ENCODE results near the gene PPP1R14D.

Gene PPP1R14D

DNA sequence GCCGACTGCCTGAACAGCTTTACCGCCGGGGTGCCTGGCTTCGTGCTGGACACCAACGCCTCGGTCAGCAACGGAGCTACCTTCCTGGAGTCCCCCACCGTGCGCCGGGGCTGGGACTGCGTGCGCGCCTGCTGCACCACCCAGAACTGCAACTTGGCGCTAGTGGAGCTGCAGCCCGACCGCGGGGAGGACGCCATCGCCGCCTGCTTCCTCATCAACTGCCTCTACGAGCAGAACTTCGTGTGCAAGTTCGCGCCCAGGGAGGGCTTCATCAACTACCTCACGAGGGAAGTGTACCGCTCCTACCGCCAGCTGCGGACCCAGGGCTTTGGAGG, 16.2 kb upstream of the PPP1R14D start:
- no peak for DNase-seq (ENCODE audit: low read depth)
- no peak overlapping the region for H3K4me3 ChIP-seq (ENCODE audit: control insufficient read depth, low read depth, low read length)
- TF ChIP-seq, protein P1, sequence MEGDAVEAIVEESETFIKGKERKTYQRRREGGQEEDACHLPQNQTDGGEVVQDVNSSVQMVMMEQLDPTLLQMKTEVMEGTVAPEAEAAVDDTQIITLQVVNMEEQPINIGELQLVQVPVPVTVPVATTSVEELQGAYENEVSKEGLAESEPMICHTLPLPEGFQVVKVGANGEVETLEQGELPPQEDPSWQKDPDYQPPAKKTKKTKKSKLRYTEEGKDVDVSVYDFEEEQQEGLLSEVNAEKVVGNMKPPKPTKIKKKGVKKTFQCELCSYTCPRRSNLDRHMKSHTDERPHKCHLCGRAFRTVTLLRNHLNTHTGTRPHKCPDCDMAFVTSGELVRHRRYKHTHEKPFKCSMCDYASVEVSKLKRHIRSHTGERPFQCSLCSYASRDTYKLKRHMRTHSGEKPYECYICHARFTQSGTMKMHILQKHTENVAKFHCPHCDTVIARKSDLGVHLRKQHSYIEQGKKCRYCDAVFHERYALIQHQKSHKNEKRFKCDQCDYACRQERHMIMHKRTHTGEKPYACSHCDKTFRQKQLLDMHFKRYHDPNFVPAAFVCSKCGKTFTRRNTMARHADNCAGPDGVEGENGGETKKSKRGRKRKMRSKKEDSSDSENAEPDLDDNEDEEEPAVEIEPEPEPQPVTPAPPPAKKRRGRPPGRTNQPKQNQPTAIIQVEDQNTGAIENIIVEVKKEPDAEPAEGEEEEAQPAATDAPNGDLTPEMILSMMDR (conservative IDR thresholded peaks at IDR 0.05; ENCODE audit: control insufficient read depth, insufficient read depth, low read depth, low read length) = no peak

DNA sequence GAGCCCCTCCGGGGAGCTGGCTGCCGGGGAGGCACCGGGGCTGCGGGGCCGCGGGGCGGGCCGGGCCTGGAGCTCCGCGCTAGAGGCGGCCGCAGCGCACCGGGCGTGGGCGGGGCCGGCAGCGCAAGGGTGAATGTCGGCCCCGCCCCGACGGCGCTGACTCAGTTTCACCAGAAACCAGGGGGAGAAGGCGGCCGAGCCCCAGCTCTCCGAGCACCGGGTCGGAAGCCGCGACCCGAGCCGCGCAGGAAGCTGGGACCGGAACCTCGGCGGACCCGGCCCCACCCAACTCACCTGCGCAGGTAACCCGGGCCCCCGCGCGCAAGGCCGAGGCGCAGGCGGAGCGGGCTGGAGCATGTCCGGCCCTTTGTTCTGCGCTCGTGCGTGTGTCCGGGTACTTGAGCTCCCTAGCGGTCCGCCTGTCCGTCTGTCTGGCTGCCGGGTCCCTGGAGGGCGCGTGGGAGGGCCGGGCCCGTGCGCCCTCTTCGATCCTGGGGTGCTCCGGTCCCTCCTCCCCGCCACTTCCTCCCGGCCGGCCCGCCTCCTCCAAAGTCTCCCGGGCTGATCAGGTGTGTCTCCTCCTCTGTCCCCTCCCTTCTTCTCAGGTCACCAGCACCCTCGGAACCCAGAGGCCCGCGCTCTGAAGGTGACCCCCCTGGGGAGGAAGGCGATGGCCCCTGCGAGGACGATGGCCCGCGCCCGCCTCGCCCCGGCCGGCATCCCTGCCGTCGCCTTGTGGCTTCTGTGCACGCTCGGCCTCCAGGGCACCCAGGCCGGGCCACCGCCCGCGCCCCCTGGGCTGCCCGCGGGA, 15.6 kb upstream of the PPP1R14D start, which contains the start of gene SPINT1:
SPINT1 (plus strand) TSS at position 164 of the 811 bp plus-strand sequence; CDS start at position 671, 507 bp downstream.
- H3K4me3 ChIP-seq (ENCODE audit: control insufficient read depth, low read depth, low read length) = no peak within 1 kb of the TSS
- no peak for DNase-seq (ENCODE audit: low read depth)
- TF ChIP-seq, protein P1 (conservative IDR thresholded peaks at IDR 0.05; ENCODE audit: control insufficient read depth, insufficient read depth, low read depth, low read length) = no peak

DNA sequence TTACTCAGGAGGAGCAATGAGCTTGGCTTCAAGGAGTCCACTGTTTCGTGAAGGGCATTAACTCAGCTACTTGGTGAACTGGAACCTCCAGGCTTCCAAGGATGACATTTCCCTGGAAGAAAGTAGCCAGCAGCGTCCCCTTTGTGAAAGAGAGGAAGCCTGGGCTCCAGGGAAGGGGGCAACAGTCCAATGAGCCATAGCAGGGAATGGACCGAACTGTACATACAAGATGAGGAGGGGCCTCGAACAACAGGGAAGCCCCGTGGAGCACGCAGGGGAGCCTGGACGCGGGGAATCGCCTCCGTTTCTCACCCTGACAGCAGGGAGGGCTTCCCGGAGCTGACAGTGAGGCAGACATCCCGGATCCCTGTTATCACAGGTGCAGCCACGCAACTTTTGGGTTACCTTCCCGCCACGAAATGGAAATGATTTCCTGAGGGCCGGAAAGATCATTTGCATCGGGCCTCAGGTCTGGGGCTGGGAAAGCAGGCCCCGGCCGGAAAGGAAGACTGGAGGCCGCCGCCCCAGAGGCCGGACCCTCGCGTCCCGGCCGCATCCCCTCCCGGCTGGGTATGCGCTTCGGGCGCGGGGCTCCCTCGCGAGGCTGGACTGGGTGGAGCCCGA, 14.9 kb upstream of the PPP1R14D start:
- TF ChIP-seq, protein P1 (conservative IDR thresholded peaks at IDR 0.05; ENCODE audit: control insufficient read depth, insufficient read depth, low read depth, low read length) = no peak
- DNase-seq (ENCODE audit: low read depth) = no peak
- no peak overlapping the region for H3K4me3 ChIP-seq (ENCODE audit: control insufficient read depth, low read depth, low read length)

DNA sequence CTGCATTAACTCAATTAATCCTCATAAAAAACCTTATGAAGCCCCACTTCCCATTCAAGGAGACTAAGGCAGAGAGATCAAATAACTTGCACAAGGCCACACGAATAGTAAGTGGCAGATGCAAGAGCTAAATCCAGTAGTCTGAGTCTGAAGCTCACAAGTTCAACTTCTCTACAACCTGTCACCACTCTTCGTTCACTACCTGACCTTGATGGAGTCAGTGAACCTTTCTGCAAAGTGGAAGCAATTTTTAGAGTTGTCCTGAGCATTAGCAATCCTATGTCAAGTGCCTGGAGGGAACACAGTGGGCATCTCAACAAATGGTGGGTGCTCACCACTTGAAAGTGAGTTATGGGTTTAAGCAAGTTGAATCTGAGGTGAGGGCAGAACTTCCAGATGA, 13.2 kb upstream of the PPP1R14D start:
- no peak for DNase-seq (ENCODE audit: low read depth)
- TF ChIP-seq, protein P1 (conservative IDR thresholded peaks at IDR 0.05; ENCODE audit: control insufficient read depth, insufficient read depth, low read depth, low read length) = no peak
- H3K4me3 ChIP-seq (ENCODE audit: control insufficient read depth, low read depth, low read length) = no peak overlapping the region

DNA sequence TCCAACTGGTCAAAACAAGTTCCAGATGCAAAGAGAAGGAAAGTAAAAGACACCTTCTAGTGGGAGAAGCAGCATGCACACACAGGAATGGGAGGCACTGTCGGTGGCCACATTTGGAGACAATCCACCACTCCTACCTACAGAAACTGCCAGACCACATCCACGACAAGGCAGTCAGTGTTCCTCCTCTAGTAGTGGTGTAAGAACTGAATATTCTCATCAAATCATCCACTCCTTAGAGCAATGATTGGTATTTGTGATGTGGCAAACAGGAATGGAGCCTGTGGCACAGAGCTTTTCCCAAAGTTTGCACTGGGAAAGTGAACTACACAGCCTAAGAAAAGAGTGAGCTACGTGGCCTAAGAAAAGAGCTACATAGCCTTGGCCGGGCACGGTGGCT, 10.2 kb upstream of the PPP1R14D start:
- no peak for DNase-seq (ENCODE audit: low read depth)
- no peak overlapping the region for H3K4me3 ChIP-seq (ENCODE audit: control insufficient read depth, low read depth, low read length)
- TF ChIP-seq, protein P1 (conservative IDR thresholded peaks at IDR 0.05; ENCODE audit: control insufficient read depth, insufficient read depth, low read depth, low read length) = no peak

DNA sequence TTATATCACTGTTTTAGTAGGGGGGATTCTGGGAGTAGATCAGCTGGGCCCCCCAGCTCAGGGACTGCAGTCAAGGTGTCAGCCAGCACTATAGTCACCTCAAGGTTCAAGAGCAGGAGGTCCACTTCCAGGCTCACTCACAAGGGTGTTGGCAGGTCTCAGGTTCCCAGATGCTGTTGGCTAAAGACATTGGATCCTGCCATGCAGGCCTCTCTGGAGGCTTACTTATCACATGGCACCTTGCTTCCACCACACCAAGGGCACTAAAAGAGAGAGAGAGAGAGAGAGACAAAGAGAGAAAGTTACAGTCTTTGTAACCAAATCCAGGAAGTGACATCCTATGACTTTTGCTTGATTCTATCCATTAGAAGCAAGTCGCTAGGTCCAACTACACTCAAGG, 7.5 kb upstream of the PPP1R14D start:
- TF ChIP-seq, protein P1 (conservative IDR thresholded peaks at IDR 0.05; ENCODE audit: control insufficient read depth, insufficient read depth, low read depth, low read length) = no peak
- no peak overlapping the region for H3K4me3 ChIP-seq (ENCODE audit: control insufficient read depth, low read depth, low read length)
- no peak for DNase-seq (ENCODE audit: low read depth)

Data from fibroblast of mammary gland (primary cell).